Lower leg skin (tissue), 4 donors: ENCODE measurements around the gene SOX6. TPM values are rescaled to one million over a fixed set of nuclear protein-coding genes. Genes with fewer than 3 reads are reported as not detected.

Experiments used
- DNase-seq, 2 donors: peaks; one replicate each; pipeline ENCODE4 v3.0.0-alpha.2; 2019; ENCODE audit warnings: low spot score in 2 of 2
- H3K4me3 ChIP-seq: fragments of 200-600 bp; sonication (generic); 2 replicates; pipeline ENCODE4 v1.5.1; 2017; ENCODE audit warnings: mild to moderate bottlenecking, low read depth; ENCODE audit not compliant: poor library complexity, severe bottlenecking
- CTCF ChIP-seq, 3 donors: fragments of 450-650 bp; IDR thresholded peaks; one replicate each; pipeline ENCODE4 v1.5.1; 2016; ENCODE audit warnings: antibody characterized with exemption in 3 of 3, mild to moderate bottlenecking in 3 of 3, moderate library complexity in 2 of 3
- POLR2A ChIP-seq, 2 donors: fragments of 450-650 bp; IDR thresholded peaks; one replicate each; pipeline ENCODE4 v1.6.1; 2016 to 2017; ENCODE audit warnings: antibody characterized with exemption in 2 of 2, mild to moderate bottlenecking in 1 of 2, moderate library complexity in 1 of 2
- WGBS, 2 donors: methylation state at CpG; one replicate each; pipeline ENCODE4 v1.1.5; 2018; 5-methylcytosine and 5-hydroxymethylcytosine counted together
- intact Hi-C: fragments of 100-400 bp; cut with DNase I; formaldehyde crosslinking; loops from one replicate; pipeline ENCODE4 v1.15.0; 2023; ENCODE audit warnings: low total_unique reads
- total RNA-seq, 4 donors: library from RNA; depleted of rRNA; stranded (reverse); fragments of >200 nt; gene quantifications; one replicate each; pipeline ENCODE4 v1.1.0, GENCODE V29; 2016

The SOX6 gene
- total RNA-seq, 4 donors from 2014 or later = 11.2 to 31.8 (median 11.6) TPM

- WGBS, 2 donors = 73 to 97% methylated on average over 2 of the region's 2 CpGs
- no peak overlapping the region for H3K4me3 ChIP-seq
- no peak for DNase-seq
- TF ChIP-seq CTCF (IDR thresholded peaks at IDR 0.05) (no peak), POLR2A (IDR thresholded peaks at IDR 0.05) (no peak)
- intact Hi-C loops = no loop called here
Measured at GRCh38 chr11:16248248-16248647, 108.1 kb downstream of the SOX6 start.

GRCh38 chr11:16242806-16243205 lies 113.5 kb downstream of the SOX6 start:
- DNase-seq = no peak
- intact Hi-C loops = no loop called here
- WGBS, 2 donors = 70 to 79% methylated on average over 2 of the region's 2 CpGs
- H3K4me3 ChIP-seq = no peak overlapping the region
- TF ChIP-seq POLR2A (IDR thresholded peaks at IDR 0.05) (no peak), CTCF (IDR thresholded peaks at IDR 0.05) (no peak)

GRCh38 chr11:16240687-16241086 lies 115.7 kb downstream of the SOX6 start:
- DNase-seq = no peak
- no peak overlapping the region for H3K4me3 ChIP-seq
- 98 to 100% methylated on average over 1 of the region's 1 CpG for WGBS, 2 donors
- intact Hi-C loops = no loop called here
- TF ChIP-seq POLR2A (IDR thresholded peaks at IDR 0.05) (no peak), CTCF (IDR thresholded peaks at IDR 0.05) (no peak)

GRCh38 chr11:16239141-16240105 lies 116.9 kb downstream of the SOX6 start:
- no peak for DNase-seq
- WGBS, 2 donors = 42 to 44% methylated on average over 7 of the region's 7 CpGs
- H3K4me3 ChIP-seq = no peak overlapping the region
- intact Hi-C loops = no loop called here
- TF ChIP-seq CTCF (IDR thresholded peaks at IDR 0.05) (no peak), POLR2A (IDR thresholded peaks at IDR 0.05) (no peak)

- H3K4me3 ChIP-seq = no peak overlapping the region
- DNase-seq = peak in 1 of 2 donors; percentile 68
- no peak for TF ChIP-seq CTCF (IDR thresholded peaks at IDR 0.05)
- TF ChIP-seq POLR2A (IDR thresholded peaks at IDR 0.05) = no peak
- intact Hi-C loops = no loop called here
- 61 to 64% methylated on average over 3 of the region's 3 CpGs for WGBS, 2 donors
Measured at GRCh38 chr11:16226245-16226644, 130.1 kb downstream of the SOX6 start.
